HS-27A (cell line): ENCODE results near the gene SHC3.

Experiments
- DNase-seq: peaks from one replicate; pipeline ENCODE4 v3.0.0-alpha.2; 2012; ENCODE audit warnings: low read depth, missing footprints

Gene SHC3

GRCh38 chr9:89052470-89053097, 126.0 kb downstream of the SHC3 start:
- DNase-seq, result no peak

GRCh38 chr9:89051421-89052025, 127.1 kb downstream of the SHC3 start:
- DNase-seq, result no peak

GRCh38 chr9:89049646-89050045, 129.0 kb downstream of the SHC3 start:
- no peak for DNase-seq

GRCh38 chr9:89048616-89049015, 130.0 kb downstream of the SHC3 start:
- no peak for DNase-seq

GRCh38 chr9:89047667-89048066, 131.0 kb downstream of the SHC3 start:
- no peak for DNase-seq

- DNase-seq, result no peak
Measured at GRCh38 chr9:89046832-89047231, 131.8 kb downstream of the SHC3 start.

GRCh38 chr9:89044881-89045280, 133.7 kb downstream of the SHC3 start:
- no peak for DNase-seq

GRCh38 chr9:89044104-89044503, 134.5 kb downstream of the SHC3 start:
- DNase-seq, result no peak

- no peak for DNase-seq
Measured at GRCh38 chr9:89042984-89043383, 135.6 kb downstream of the SHC3 start.

GRCh38 chr9:89039664-89040063, 139.0 kb downstream of the SHC3 start:
- no peak for DNase-seq

- no peak for DNase-seq
Measured at GRCh38 chr9:89039104-89039465, 139.5 kb downstream of the SHC3 start.

GRCh38 chr9:89038382-89039103, 140.1 kb downstream of the SHC3 start:
- no peak for DNase-seq

GRCh38 chr9:89037891-89038290, 140.7 kb downstream of the SHC3 start:
- DNase-seq, result no peak

- DNase-seq, result no peak
Measured at GRCh38 chr9:89037346-89037745, 141.3 kb downstream of the SHC3 start.

- no peak for DNase-seq
Measured at GRCh38 chr9:89036891-89037290, 141.7 kb downstream of the SHC3 start.

GRCh38 chr9:89036383-89036782, 142.2 kb downstream of the SHC3 start:
- no peak for DNase-seq

GRCh38 chr9:89032661-89033060, 146.0 kb downstream of the SHC3 start:
- DNase-seq, result no peak

- DNase-seq, result no peak
Measured at GRCh38 chr9:89032173-89032572, 146.4 kb downstream of the SHC3 start.

- DNase-seq, result no peak
Measured at GRCh38 chr9:89029788-89030187, 148.8 kb downstream of the SHC3 start.

GRCh38 chr9:89026876-89027275, 151.7 kb downstream of the SHC3 start:
- DNase-seq, result no peak

- DNase-seq, result no peak
Measured at GRCh38 chr9:89025553-89025952, 153.1 kb downstream of the SHC3 start.

GRCh38 chr9:89024727-89025126, 153.9 kb downstream of the SHC3 start:
- no peak for DNase-seq

GRCh38 chr9:89023740-89024139, 154.9 kb downstream of the SHC3 start:
- no peak for DNase-seq

GRCh38 chr9:89022902-89023301, 155.7 kb downstream of the SHC3 start:
- no peak for DNase-seq
